H7 (cell line): ENCODE measurements around the gene CNPY2. TPM values are rescaled to one million over a fixed set of nuclear protein-coding genes. Genes with fewer than 3 reads are reported as not detected.
"Not testable (repeated sequence)": the region's sequence is repeated elsewhere in the genome, so short reads cannot be mapped to it uniquely, and the experiment has no call there.

Source experiments
- DNase-seq: peaks from one replicate; pipeline ENCODE4 v3.0.0; 2012
- H3K27me3 ChIP-seq: 2 replicates; pipeline ENCODE4 v1.6.0; 2011; ENCODE audit warnings: mild to moderate bottlenecking, low read length; ENCODE audit not compliant: control insufficient read depth, insufficient read depth
- H3K36me3 ChIP-seq: replicated peaks from 2 replicates; pipeline ENCODE4 v1.5.1; 2011; ENCODE audit warnings: low read length; ENCODE audit not compliant: control insufficient read depth, insufficient read depth
- H3K4me3 ChIP-seq: 2 replicates; pipeline ENCODE4 v1.5.1; 2011; ENCODE audit warnings: low read depth, mild to moderate bottlenecking, control low read depth, low read length, moderate library complexity; ENCODE audit not compliant: insufficient read depth
- total RNA-seq: library from RNA; depleted of rRNA; stranded (reverse); fragments of >200 nt; shearing (Covaris generic); gene quantifications from 2 replicates; pipeline ENCODE4 v1.2.3, GENCODE V29; 2014; rRNA removed

CNPY2 gene
- total RNA-seq, 1 experiment from 2014 or later: 129 TPM

DNA sequence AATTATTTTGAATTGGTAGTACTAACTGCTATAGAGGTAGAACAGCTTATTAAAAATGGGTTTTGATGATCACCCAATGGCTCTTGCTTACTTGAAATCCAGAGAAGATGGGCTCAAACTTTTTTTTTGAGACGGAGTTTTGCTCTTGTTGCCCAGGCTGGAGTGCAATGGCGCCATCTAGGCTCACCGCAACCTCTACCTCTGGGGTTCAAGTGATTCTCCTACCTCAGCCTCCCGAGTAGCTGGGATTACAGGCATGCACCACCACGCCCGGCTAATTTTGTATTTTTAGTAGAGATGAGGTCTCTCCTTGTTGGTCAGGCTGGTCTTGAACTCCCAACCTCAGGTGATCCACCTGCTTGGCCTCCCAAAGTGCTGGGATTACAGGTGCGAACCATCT lies 52.8 kb downstream of the CNPY2 start:
- not testable (repeated sequence) for H3K4me3 ChIP-seq, H3K36me3 ChIP-seq, DNase-seq, H3K27me3 ChIP-seq

DNA sequence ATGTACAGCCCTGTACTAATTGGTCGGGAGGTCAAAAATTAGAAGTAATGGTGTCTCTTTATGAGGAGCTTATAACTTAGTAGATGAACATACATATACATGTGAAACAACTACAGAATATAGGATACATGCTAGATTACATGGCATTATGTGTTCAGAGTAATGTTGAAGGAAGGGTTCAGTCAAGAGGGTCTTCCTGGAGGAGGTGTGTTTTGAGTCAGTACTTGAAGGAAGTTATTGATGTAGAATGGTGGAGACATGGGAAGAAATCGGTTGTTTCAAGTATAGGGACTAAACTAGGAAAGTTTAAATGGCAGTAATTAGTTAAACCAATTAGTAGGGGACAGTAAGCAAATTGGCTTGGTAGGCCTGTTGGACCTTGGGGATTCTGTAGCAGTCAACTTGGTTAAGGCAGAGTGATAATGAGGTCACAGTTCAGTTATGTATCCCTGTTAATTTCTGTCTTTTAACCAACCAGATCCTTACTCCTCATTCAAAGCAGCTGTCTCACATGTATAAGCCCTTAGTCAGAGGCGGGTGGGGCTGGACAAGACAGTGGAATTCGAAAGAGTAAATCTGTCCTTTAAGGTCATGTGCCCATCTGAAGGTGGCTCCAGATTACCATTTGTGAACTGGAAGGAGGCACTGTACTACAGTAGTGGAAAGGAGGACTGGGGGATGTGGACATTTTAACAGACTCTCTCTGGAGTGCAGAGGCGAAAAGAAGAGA lies 54.1 kb downstream of the CNPY2 start:
- H3K4me3 ChIP-seq: no peak overlapping the region
- DNase-seq: no peak
- H3K27me3 ChIP-seq: no peaks in the 10 kb centered on the region
- H3K36me3 ChIP-seq: peaks cover 1% of the 10 kb centered on the region

DNA sequence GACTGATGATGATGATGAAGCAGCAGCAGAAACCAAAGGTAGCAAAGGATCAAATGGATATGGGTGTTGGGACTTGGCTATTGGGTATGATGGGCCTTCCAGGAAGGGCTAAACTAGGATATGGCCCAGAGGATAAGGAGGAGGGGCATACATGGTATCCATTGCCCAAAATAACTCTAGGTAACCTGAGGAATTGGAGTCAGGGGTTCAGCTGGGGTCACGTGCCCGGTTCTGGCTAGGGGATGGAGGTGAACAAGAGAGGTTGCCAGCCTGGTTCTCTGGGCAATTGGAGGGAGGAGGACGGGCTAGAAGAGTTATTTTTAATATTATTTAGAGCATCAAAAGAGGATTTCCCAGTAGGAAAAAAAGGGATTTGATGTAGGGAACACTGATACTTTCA lies 54.9 kb downstream of the CNPY2 start:
- Histone ChIP-seq H3K27me3 (no peaks in the 10 kb centered on the region), H3K36me3 (peaks cover 8% of the 10 kb centered on the region), H3K4me3 (no peak overlapping the region)
- no peak for DNase-seq

DNA sequence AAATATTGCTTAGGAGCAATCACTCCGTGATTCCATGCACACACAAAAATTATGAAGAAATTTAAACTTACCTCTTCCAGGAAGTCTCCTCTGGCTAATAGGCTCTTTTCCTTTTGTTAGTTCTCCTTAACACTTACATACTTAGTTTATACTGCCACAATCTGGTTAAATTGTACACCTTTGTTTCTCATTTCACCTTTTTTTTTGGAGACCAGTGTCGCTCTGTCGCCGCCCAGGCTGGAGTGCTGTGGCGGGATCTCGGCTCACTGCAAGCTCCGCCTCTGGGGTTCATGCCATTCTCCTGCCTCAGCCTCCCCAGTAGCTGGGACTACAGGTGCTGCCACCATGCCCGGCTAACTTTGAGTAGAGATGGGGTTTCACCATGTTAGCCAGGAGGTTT lies 55.4 kb downstream of the CNPY2 start:
- no peaks in the 10 kb centered on the region for H3K27me3 ChIP-seq
- H3K4me3 ChIP-seq: no peak overlapping the region
- peaks cover 14% of the 10 kb centered on the region for H3K36me3 ChIP-seq
- no peak for DNase-seq

Other genes starting within 250 kb of the CNPY2 start
- 32.4 and 39.8 TPM in 2 replicates for gene ERBB3, start 235.8 kb downstream of the CNPY2 start, total RNA-seq
- gene PA2G4, start 211.4 kb downstream of the CNPY2 start, total RNA-seq: 273 and 282 TPM in 2 replicates
- gene RPL41, start 199.4 kb downstream of the CNPY2 start, total RNA-seq: 3,839 and 4,060 TPM in 2 replicates
- 8.2 and 11.3 TPM in 2 replicates for gene ZC3H10, start 197.7 kb downstream of the CNPY2 start, total RNA-seq
- gene ESYT1, start 187.7 kb downstream of the CNPY2 start, total RNA-seq: 120 and 127 TPM in 2 replicates
- gene MYL6B, start 163.4 kb downstream of the CNPY2 start, total RNA-seq: 118 and 129 TPM in 2 replicates
- 941 and 1,248 TPM in 2 replicates for gene MYL6, start 157.6 kb downstream of the CNPY2 start, total RNA-seq
- gene SMARCC2, start 126.5 kb downstream of the CNPY2 start, total RNA-seq: 20.0 and 27.5 TPM in 2 replicates
- gene RNF41, start 94.1 kb downstream of the CNPY2 start, total RNA-seq: 96.2 and 98.4 TPM in 2 replicates
- gene NABP2, start 91.6 kb downstream of the CNPY2 start, total RNA-seq: 45.5 and 50.4 TPM in 2 replicates
- 0.48 TPM in 1 of 2 replicates, not detected in the other for gene SLC39A5, start 85.9 kb downstream of the CNPY2 start, total RNA-seq
- 11.2 and 13.7 TPM in 2 replicates for gene ANKRD52, start 57.6 kb downstream of the CNPY2 start, total RNA-seq
- 15.5 and 21.2 TPM in 2 replicates for gene COQ10A, start 49.0 kb downstream of the CNPY2 start, total RNA-seq
- 179 and 188 TPM in 2 replicates for gene CS, start 15.7 kb downstream of the CNPY2 start, total RNA-seq
- gene PAN2, start 18.0 kb upstream of the CNPY2 start, total RNA-seq: 38.6 and 64.1 TPM in 2 replicates
- gene IL23A, start 22.9 kb upstream of the CNPY2 start, total RNA-seq: 4.0 and 7.6 TPM in 2 replicates
- 42.2 and 47.6 TPM in 2 replicates for gene STAT2, start 44.1 kb upstream of the CNPY2 start, total RNA-seq
- gene APOF, start 46.9 kb upstream of the CNPY2 start, total RNA-seq: not detected in 2 replicates
- 13.3 and 15.7 TPM in 2 replicates for gene TIMELESS, start 133.4 kb upstream of the CNPY2 start, total RNA-seq
- not detected in 2 replicates for gene MIP, start 138.7 kb upstream of the CNPY2 start, total RNA-seq
- 2.3 TPM in 2 replicates for gene SPRYD4, start 152.6 kb upstream of the CNPY2 start, total RNA-seq
- gene GLS2, start 172.2 kb upstream of the CNPY2 start, total RNA-seq: 2.2 and 5.5 TPM in 2 replicates
- 6.1 and 8.5 TPM in 2 replicates for gene RBMS2, start 205.8 kb upstream of the CNPY2 start, total RNA-seq